Mesothelial cell of epicardium (in vitro differentiated cells): ENCODE measurements around the gene SMARCC1. TPM values are rescaled to one million over a fixed set of nuclear protein-coding genes. Genes with fewer than 3 reads are reported as not detected.
A peak's percentile ranks its signal among the peaks of the same experiment; 100 is the strongest.

Experiments
- DNase-seq, 2 experiments: peaks; one replicate each; pipeline ENCODE4 v3.0.0; 2021; ENCODE audit warnings: low spot score in 2 of 2; ENCODE audit not compliant: unreplicated experiment in 2 of 2
- H3K27ac Mint-ChIP-seq: 2 replicates; pipeline ENCODE4 v1.8.0; 2021; ENCODE audit warnings: mixed read lengths
- H3K27me3 Mint-ChIP-seq: 2 replicates; pipeline ENCODE4 v1.8.0; 2021; ENCODE audit warnings: low read depth, mixed read lengths
- H3K36me3 Mint-ChIP-seq: 2 replicates; pipeline ENCODE4 v1.8.0; 2021; ENCODE audit warnings: mixed read lengths
- H3K4me1 Mint-ChIP-seq: 2 replicates; pipeline ENCODE4 v1.8.0; 2021; ENCODE audit warnings: mixed read lengths
- H3K4me3 Mint-ChIP-seq: 2 replicates; pipeline ENCODE4 v1.8.0; 2021; ENCODE audit warnings: mild to moderate bottlenecking, moderate library complexity, mixed read lengths
- H3K9me3 Mint-ChIP-seq: 2 replicates; pipeline ENCODE4 v1.8.0; 2021; ENCODE audit warnings: mixed read lengths
- total RNA-seq: library from RNA; stranded (reverse); gene quantifications from 3 replicates; pipeline ENCODE4 v1.2.1, GENCODE V29; 2021
- TF ChIP-seq, protein P1 (sequence below): fragments of 200-600 bp; sonication (generic); IDR thresholded peaks from one replicate; pipeline ENCODE4 v1.5.0; 2021; ENCODE audit warnings: antibody characterized with exemption; ENCODE audit not compliant: unreplicated experiment

The SMARCC1 gene
- total RNA-seq, 1 donor from 2014 or later = 215 TPM

DNA sequence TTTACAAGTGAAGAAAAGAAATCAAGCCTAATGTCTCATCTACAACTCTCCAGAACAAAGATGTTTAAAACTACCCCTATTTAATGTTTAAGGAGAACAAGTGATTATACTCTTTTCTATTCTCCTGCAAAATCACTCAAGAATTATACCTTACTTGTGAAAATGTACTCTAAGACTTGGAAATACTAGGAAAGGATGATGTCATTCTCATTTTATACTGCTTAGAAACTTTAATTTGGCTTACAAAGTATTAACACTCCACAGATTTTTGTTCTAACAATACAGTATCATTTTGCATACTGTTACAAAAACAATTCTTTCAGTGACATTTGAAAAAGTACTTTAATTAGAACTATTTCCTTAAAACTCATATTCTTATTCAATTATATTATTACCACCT, 89.5 kb downstream of the SMARCC1 start:
- no peak overlapping the region for H3K27ac Mint-ChIP-seq
- DNase-seq = no peak
- no peaks in the 10 kb centered on the region for H3K4me1 Mint-ChIP-seq
- H3K9me3 Mint-ChIP-seq = no peaks in the 10 kb centered on the region
- H3K36me3 Mint-ChIP-seq = peaks cover 39% of the 10 kb centered on the region
- no peaks in the 10 kb centered on the region for H3K27me3 Mint-ChIP-seq
- TF ChIP-seq, protein P1, sequence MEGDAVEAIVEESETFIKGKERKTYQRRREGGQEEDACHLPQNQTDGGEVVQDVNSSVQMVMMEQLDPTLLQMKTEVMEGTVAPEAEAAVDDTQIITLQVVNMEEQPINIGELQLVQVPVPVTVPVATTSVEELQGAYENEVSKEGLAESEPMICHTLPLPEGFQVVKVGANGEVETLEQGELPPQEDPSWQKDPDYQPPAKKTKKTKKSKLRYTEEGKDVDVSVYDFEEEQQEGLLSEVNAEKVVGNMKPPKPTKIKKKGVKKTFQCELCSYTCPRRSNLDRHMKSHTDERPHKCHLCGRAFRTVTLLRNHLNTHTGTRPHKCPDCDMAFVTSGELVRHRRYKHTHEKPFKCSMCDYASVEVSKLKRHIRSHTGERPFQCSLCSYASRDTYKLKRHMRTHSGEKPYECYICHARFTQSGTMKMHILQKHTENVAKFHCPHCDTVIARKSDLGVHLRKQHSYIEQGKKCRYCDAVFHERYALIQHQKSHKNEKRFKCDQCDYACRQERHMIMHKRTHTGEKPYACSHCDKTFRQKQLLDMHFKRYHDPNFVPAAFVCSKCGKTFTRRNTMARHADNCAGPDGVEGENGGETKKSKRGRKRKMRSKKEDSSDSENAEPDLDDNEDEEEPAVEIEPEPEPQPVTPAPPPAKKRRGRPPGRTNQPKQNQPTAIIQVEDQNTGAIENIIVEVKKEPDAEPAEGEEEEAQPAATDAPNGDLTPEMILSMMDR = no peak
- H3K4me3 Mint-ChIP-seq = no peak overlapping the region

DNA sequence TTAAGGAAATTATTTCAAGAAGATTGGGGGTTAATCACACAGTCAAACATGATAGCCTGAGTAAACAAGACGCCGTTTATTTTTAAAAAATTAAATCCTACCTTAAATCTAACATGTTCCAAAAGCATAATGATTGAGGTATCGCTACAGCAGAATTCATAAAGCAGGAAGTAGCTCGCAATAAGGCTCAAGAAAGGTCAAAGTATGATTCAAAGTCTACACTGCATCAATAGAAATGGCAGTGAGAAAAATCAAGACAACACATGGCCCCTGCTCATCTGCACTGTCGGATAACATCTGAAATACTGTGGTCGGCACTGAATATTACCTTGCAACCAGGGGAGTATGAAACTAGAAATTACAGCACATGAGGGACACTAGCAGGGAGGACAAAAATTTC, 93.2 kb downstream of the SMARCC1 start:
- TF ChIP-seq, protein P1 = no peak
- Mint-ChIP-seq H3K9me3 (no peaks in the 10 kb centered on the region), H3K27ac (no peak overlapping the region), H3K4me1 (no peaks in the 10 kb centered on the region), H3K36me3 (peaks cover 47% of the 10 kb centered on the region), H3K27me3 (no peaks in the 10 kb centered on the region), H3K4me3 (no peak overlapping the region)
- DNase-seq = no peak

DNA sequence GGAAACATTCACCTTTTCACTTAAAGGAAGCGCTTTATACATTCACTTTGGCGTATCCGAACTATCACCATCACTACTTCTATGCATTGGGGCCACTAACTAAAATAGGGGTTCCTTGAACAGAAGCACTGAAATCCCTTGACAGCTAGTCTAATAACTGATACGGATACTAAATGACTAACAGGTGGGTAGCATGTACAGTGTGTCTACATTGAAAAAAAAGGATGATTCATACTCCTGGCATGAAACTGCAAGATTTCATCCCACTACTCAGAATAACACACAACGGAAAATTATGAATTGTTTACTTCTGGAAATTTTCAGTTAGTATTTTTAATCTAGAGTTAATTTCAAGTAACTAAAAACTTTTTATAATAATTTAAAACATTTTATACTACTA, 96.7 kb downstream of the SMARCC1 start:
- Mint-ChIP-seq H3K9me3 (no peaks in the 10 kb centered on the region), H3K36me3 (peaks cover 35% of the 10 kb centered on the region), H3K4me3 (no peak overlapping the region), H3K27ac (no peak overlapping the region), H3K4me1 (no peaks in the 10 kb centered on the region), H3K27me3 (no peaks in the 10 kb centered on the region)
- no peak for DNase-seq
- TF ChIP-seq, protein P1 = no peak

DNA sequence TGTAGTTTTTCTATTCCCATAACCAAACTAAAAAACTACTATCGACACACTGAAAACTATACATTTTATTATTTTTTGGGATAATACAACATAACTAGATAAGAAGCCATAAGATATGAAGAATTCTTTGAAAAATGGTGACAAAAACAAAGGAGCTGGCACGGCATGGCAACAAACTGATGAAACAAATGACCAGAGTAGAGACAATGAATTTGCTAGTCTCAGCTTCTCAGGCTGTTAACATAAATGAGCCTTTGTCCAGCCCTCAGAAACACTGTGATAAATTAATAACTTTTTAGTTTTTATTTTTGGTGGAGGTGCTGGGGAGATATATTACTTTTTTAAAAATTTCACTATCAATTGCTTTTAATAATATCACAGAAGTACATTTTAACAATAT, 100.7 kb downstream of the SMARCC1 start:
- H3K4me3 Mint-ChIP-seq = no peak overlapping the region
- no peaks in the 10 kb centered on the region for H3K9me3 Mint-ChIP-seq
- DNase-seq = no peak
- no peaks in the 10 kb centered on the region for H3K27me3 Mint-ChIP-seq
- TF ChIP-seq, protein P1 = no peak
- H3K4me1 Mint-ChIP-seq = no peaks in the 10 kb centered on the region
- peaks cover 42% of the 10 kb centered on the region for H3K36me3 Mint-ChIP-seq
- H3K27ac Mint-ChIP-seq = peak overlapping the region; percentile 34

DNA sequence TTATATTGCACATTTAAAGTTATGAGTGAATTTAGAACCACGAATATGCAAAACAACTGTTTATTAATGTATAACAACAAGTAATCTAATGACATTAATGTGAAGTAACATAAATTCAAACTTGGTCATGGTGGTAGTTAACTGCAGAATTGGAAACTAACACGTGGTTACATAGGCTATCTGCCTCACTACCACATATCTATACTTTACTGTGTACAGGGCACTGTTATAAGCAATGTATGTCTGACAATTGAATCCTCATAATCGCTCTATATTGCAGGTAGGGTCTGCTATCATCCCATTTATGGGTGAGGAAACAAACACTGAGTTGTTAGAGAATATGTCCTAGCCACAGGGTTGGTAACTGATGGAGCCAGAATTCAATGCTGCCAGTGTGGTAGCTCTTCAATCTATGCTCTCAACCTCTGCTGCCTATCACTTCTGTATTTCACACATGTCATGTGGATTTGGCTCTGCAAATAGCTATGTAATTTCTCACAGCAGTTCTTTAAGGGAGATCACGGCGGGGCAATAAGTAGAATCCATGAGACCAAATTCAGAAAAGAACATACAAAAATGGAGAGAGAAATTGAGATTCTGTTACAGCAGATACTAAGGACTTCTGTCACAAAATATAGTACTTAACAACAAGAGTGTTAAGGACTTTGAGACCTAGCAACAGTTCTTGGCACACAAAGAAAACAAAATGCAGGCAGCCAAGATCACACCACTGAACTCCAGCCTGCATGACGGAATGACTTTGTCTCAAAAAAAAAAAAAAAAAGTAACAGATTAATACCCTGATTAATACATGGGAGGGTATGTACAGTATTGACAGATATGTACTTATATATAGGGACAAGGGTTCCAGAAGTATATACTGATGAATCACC, 103.0 kb downstream of the SMARCC1 start:
- no peak overlapping the region for H3K27ac Mint-ChIP-seq
- no peaks in the 10 kb centered on the region for H3K27me3 Mint-ChIP-seq
- TF ChIP-seq, protein P1 = no peak
- no peaks in the 10 kb centered on the region for H3K4me1 Mint-ChIP-seq
- no peak overlapping the region for H3K4me3 Mint-ChIP-seq
- no peaks in the 10 kb centered on the region for H3K9me3 Mint-ChIP-seq
- DNase-seq = no peak
- H3K36me3 Mint-ChIP-seq = peaks cover 51% of the 10 kb centered on the region
